ENCODE measurements around the gene FAH.

The FAH gene

GRCh38 chr15:80174017-80174746, 21.4 kb downstream of the FAH start:
- no peak for DNase-seq

DNA sequence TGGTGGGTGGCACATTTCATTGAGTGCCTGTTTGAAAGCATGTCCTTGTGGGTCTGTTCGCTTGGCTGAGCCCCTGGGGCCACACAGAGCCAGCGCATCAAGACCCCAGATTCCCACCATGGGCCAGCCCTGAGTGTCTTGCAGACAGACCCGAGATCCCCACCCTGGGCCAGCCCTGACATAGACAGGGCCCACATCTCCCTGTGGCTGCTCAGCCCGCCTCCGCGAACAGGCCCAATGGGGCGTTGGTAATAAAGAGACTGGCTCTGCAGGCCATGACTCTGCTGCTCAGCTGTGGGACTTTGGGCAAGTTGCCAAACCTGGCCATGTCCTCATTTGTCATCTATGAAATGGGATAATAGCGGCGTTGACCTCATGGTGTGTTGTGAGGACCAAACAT, 22.6 kb downstream of the FAH start:
- no peak for DNase-seq

GRCh38 chr15:80176443-80176842, 23.6 kb downstream of the FAH start:
- DNase-seq = no peak

- DNase-seq = no peak
Measured at GRCh38 chr15:80177156-80177555, 24.4 kb downstream of the FAH start.

DNA sequence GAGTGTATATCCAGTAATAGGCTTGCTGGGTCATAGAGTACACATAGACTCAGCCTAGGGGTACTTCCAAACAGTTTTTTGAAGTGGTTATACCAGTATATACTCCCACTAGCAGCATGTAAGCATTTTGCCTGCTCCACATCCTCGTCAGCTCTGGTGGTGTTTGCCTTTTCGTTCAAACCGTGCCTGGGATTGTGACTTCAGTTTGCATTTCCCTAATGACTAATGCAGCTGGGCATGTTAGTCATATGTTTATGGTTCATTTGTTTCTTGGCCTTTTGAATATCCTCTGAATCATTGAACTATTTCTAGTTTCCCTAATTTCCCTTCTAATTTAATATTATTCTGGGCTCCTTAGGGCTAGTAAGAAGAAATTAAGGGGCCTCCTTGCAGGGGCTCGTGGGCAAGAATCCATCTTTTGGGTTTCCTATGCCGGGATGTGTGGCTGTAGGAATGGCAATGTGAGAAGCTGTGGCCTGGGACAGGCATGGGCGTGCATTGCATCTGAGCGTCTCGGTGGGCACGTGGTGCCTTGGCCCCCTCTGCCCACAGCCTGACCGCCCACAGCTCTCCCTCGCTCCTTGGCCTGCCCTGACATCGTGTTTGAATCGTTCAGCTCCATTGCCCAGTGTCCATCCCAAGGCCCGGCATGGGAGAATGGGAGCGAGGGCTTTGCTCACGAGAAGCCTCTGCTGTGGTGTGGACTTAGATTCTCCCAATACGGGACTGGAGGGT, 26.4 kb downstream of the FAH start:
- DNase-seq = no peak

GRCh38 chr15:80179935-80180334, 27.1 kb downstream of the FAH start:
- no peak for DNase-seq

GRCh38 chr15:80180468-80180867, 27.7 kb downstream of the FAH start:
- DNase-seq = no peak

GRCh38 chr15:80180986-80181385, 28.2 kb downstream of the FAH start:
- DNase-seq = no peak

GRCh38 chr15:80182611-80183261, 29.9 kb downstream of the FAH start:
- no peak for DNase-seq

DNA sequence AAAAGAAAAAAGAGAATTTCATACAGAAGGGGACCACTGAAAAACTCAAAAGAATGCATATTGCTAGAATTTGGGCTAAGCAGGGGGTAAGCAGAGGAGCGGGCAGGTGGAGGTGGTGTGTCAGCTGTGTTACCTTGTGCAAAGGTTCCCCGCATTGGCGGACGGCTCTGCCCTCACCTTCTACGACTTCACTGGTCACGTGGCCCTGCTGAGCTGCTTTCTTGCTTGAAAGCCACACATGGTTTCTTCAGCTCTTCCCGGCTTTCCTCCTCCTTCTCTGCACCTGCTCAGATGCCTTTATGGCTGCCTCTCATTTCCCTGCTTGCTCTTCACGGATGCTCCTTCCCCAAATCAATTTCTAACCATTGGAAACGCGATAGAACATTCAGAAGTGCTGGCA, 30.5 kb downstream of the FAH start:
- DNase-seq = no peak

DNA sequence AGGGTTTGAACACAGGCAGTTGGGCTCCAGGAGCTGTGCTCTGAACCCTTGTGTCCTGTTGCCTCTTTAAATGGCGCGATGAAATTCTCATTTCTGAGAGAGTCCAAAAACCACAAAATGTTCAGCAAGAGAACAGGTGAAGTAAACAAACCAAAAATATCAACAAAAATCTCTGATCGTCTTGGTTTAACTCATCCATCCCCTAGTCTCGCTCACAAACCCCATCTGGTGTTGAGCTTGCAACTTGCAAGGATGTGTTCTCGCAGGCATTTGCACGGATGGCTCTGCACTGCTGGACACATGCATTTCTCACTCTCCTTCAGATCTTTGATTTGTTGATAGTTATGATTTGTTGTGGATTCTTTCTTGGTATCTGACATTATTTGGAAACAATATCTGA, 31.1 kb downstream of the FAH start:
- DNase-seq = no peak

DNA sequence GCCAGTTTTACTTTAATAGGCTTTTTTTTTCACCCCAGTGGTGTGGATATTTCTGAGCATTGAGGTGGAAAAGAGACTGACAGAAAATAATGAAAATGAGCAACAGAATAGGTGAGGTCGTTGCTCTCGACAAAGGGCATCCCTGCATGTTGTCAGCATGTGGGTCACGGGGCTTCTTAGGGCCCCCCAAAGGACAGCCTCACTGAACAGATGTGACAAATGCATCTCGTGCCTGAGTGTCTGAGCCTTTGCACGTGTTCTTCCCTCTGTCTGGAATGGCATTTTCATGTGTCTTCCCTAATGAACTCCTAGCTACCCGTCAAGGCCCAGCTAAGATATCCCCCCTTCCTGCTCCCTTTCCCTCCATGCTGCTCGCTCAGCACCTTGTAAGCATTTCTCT, 31.8 kb downstream of the FAH start:
- no peak for DNase-seq

- DNase-seq = no peak
Measured at GRCh38 chr15:80185152-80185551, 32.4 kb downstream of the FAH start.

DNA sequence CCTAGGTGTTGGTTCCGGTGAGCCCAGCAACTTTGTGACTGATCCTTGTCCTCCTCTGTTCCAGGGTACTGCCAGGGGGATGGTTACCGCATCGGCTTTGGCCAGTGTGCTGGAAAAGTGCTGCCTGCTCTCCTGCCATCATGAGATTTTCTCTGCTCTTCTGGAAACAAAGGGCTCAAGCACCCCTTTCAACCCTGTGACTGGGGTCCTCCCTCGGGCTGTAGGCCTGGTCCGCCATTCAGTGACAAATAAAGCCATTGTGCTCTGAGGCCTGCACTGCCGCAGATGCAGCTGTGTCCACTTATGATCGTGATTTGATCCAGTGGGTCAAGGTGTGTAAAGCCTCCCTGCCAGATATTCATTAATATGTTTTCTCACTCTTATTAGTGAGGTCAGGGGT, 33.3 kb downstream of the FAH start:
- DNase-seq = no peak

DNA sequence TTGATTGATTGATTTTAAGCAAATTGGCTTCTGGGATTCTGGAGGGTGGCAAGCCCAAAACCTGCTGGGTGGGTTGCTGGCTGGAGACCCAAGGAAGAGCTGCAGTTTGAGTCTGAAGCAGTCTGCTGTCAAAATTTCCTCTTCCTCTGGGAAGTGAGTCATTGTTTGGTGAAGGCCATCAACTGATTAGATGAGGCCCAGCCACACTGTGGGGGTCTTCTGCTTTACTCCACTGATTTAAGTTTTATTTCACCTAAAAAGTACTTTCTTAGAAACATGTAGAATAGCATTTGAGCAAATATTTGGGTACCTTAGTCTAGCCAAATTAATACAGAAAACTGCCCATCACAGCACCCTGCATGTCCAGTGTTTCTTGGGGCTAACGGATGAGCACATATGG, 33.8 kb downstream of the FAH start:
- DNase-seq = no peak

DNA sequence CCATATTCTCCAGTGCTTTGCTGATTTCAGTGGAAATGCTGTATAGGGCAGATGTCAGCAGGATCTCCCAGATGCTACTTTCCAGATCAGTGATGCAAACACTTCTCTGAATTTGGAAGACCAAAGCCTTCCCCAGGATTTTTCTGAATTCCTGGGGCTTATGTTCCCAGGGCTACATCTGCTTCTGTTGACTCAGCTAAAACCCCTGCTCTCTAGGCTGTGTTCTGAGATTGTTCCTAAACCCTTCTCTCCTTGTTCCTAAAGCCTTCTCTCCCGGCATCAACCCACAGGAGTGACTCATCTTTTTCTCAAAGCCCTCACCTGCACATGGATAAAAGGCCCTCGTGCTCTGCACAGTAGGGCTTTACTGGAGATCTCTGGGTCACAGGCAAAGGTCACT, 35.5 kb downstream of the FAH start:
- no peak for DNase-seq

DNA sequence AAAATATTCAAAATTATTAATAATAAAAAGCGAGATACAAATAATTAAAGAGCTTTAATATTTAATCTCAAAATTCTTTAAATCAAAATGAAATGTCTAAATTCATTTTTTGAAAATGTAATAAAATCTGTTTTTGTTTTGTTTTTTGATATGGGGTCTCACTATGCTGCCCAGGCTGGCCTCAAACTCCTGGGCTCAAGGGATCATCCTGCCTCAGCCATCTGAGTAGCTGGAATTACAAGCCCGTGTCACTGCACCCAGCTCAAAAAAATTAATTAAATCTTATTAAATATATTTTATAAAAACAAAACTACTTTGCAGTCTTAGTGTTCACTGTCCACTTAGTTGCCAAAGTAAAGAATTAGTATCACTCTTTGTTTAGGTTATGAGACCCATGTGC, 38.4 kb downstream of the FAH start:
- no peak for DNase-seq

DNA sequence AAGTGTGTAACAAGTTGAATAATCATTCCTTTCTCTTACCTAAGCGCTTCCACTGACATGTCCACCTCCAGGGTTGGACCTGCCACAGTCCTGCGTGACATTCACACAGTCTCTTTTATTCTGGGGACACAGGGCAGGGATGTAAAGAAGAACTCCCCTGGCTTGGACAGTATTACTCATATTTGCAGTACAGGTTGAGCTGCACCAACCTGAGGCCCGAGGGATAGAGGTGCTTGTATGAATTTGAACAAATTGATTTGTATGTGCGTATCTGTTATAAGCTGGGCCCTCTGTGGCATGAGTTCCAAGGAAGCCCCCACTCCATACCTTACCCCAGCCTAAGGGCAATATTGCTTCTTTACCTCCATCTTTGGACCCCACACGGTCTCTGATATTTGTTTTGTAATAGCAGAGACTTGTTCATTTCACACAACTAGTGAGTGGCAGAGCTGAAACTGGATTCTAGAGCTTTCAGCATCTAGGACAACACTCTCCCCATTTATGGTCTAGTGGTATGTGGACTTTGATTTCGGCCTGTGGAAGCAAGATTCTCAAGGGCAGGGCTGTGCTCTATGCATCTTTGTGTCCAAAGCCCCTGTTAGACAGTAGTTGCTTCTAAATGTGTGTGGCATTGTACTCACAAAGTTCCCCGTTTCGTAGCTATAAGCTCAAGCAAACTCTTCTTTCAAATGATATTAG, 39.2 kb downstream of the FAH start:
- DNase-seq = no peak

- no peak for DNase-seq
Measured at GRCh38 chr15:80194186-80194585, 41.4 kb downstream of the FAH start.

DNA sequence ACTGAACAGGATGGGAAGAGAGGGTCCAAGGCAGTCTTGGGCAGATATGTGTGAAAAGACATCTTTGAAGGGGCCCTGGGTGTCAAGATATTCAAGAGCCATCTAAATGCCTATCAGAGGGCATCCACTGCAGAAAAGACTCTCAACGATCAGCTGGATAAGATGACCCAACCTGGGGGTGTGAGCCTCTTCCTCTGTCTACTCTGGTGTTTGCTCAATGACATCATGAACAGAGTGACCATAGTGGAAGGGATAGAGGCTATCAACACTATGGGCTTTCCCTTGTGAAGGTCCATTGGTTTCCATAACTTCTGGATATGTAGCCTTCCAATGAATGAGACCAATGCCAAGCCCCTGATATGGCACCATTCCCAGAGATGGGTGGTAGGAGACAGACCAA, 42.1 kb downstream of the FAH start:
- DNase-seq = no peak

- DNase-seq = no peak
Measured at GRCh38 chr15:80199366-80199765, 46.6 kb downstream of the FAH start.

DNA sequence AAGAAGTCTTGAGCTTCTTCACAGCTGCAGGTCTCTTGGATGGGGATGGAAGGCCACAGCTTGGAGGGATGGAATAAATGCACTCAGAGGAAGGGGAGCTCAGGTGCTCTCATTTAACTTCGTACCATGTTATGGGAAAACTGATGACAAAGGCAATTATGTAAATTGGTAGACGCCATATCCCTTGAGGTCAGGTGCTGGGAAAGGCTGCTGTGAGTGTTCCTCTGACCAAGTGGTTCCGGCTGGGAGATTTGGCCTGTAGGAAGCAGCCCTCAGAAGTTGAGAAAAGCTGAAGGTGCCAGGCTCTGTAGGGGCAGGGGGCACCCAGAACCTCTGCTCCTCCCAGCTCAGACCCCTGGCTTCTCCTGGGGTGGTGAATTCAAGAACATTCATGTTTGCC, 47.1 kb downstream of the FAH start:
- no peak for DNase-seq

GRCh38 chr15:80201256-80202015, 48.6 kb downstream of the FAH start:
- DNase-seq = no peak

Measured in T-helper 9 cell (primary cell).